Superior temporal gyrus (tissue), 1 donor: Measurements from ENCODE around the gene BNIP5.
A peak's percentile ranks its signal among the peaks of the same experiment; 100 is the strongest.
"Not testable (repeated sequence)": the region's sequence is repeated elsewhere in the genome, so short reads cannot be mapped to it uniquely, and the experiment has no call there.

ENCODE experiments used
- DNase-seq: peaks from one replicate; pipeline ENCODE4 v3.0.0-alpha.2; 2016; ENCODE audit errors: extremely low spot score

BNIP5 gene

GRCh38 chr6:36367743-36368142 is 31.1 kb upstream of the BNIP5 start:
- no peak for DNase-seq

DNA sequence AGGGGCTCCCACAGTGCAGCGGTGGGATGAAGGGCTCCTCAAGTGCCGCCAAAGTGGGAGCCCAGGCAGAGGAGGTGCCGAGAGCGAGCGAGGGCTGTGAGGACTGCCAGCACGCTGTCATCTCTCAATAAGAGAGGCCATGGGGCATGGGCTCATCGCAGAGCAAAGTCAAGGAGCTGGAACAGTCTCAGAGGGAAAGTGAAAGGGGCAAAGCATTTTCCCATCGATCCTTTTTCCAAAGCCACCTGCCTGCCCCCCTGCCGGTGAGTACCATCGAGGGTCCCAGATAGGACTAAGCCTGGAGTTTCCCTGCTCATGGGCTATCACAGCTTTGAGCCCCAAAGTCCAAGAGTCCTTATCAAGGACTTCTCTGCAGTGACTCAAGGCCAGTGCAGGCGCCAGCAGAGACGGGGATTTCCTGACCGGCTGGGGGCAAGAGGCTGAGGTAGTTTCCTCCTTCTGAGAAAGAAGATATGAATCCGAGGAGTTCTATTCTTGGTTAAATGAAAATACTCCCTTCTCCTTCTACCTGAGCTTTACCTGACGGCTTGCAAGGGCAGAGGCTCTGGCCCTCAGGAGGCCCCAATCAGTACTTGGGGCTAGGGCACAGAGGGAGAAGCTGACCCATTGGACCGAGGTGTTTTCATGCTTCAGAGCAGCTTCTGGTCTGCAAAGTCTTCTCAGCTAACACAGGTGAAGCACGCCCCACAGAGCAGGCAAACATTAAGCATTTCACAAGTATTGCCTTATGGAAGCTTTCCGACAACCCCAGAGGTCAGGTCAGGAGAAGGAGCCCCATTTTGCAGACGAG is 28.2 kb upstream of the BNIP5 start:
- DNase-seq = no peak

- DNase-seq = not testable (repeated sequence)
Observed at GRCh38 chr6:36364061-36364635, 27.5 kb upstream of the BNIP5 start.

GRCh38 chr6:36363371-36363752 is 26.7 kb upstream of the BNIP5 start:
- not testable (repeated sequence) for DNase-seq

DNA sequence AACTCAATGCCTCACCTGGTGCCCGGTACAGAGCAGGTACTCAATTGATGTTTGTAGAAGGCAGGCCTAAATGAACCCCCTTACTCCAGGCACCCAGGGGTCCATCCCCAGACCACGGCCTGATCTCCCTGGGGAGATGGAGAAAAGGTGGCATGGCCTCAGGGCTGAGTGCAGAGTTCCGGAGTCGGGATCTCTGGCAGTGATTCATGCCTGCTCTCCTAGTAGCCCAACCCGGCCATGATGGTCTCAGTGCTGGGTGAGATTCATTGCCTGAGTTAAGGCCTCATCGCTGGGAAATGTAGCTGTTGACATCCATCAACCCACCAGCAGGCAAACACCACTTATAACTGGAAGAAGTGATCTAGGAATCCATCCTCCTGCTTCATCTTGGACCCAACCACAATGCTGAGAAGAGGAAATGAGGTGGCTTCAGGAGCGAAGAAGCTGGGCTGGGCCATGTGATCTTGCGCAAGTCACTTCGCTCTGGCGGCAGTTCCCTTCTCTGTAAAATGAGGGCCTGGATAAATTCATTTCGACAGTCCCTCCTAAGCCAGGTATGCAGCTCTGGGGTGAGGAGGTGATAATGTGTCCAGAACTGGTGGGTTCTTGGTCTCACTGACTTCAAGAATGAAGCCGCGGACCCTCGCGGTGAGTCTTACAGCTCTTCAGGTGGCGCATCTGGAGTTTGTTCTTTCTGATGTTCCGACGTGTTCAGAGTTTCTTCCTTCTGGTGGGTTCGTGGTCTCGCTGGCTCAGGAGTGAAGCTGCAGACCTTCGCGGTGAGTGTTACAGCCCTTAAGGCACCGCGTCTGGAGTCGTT is 26.1 kb upstream of the BNIP5 start:
- DNase-seq = no peak

GRCh38 chr6:36361071-36361470 is 24.4 kb upstream of the BNIP5 start:
- no peak for DNase-seq

- peak; percentile 95 for DNase-seq
Observed at GRCh38 chr6:36360241-36361054, 23.8 kb upstream of the BNIP5 start.

- peak; percentile 84 for DNase-seq
Observed at GRCh38 chr6:36358226-36358915, 21.7 kb upstream of the BNIP5 start.

- no peak for DNase-seq
Observed at GRCh38 chr6:36357872-36358225, 21.2 kb upstream of the BNIP5 start.

DNA sequence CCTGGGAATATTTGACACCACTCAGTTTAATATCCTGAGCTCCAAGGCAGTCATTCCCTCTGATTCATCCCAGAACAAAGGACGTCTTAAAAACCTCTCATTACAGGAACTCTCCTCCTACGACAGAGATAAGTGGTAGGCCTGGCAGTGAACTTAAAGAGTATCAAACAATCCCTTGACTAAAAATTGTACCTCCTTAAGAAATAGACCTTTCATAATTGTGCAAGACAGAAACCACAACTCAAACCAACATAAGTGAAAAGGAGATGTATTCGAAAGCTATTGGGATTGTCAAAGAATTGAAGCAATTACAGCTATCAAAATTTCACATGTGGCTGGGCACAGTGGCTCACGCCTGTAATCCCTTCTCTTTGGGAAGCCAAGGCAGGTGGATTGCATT is 19.1 kb upstream of the BNIP5 start:
- no peak for DNase-seq

DNA sequence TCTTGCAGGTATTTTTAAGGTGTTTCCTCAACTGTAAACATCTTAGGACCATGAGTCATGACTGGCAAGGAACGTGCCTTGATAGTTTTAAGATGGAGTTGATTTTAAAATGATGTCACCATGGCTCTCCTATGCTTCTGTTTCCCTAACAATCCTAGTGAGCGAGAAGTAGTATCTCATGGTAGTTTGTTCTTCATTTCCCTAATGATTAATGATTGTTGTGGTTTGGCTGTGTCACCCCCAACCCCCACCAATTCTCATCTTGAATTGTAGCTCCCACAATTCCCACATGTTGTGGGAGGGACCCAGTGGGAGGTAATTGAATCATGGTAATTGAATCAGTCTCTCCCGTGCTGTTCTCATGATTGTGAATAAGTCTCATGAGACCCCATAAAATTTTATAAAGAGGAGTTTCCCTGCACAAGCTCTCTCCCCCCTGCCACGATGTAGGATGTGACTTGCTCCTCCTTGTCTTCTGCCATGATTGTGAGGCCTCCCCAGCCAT is 16.8 kb upstream of the BNIP5 start:
- DNase-seq = no peak

DNA sequence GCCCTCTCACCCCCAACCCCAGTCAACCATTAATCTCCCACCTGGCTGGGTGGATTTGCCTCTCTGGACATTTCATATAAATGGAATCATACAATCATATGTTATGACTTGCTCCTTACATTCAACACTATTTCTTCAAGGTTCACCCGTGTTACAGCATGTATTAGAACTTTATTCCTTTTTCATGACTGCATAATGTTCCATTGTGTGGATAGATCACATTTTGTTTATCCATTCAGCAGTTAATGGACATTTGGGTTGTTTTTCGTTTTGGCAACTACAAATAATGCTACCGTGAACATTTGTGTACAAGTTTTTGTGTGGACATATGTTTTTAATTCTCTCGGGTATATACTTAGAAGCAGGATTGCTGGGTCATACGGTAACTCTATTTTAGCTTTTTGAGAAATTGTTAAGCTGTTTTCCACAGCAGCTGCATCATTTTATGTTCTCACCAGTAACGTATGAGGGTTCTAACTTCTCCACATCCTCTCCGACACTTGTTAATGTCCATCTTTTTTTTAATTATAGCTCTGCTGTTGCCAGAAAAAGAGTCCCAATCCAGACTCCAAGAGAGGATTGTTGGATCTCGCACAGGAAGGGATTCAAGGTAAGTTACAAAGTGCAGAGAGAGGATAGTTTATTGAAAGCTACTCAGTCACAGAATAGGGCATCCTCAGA is 15.9 kb upstream of the BNIP5 start:
- no peak for DNase-seq

GRCh38 chr6:36350681-36351571 is 14.2 kb upstream of the BNIP5 start:
- DNase-seq = no peak

- no peak for DNase-seq
Observed at GRCh38 chr6:36350082-36350481, 13.4 kb upstream of the BNIP5 start.

- no peak for DNase-seq
Observed at GRCh38 chr6:36349240-36349639, 12.6 kb upstream of the BNIP5 start.

GRCh38 chr6:36347621-36348020 is 10.9 kb upstream of the BNIP5 start:
- DNase-seq = no peak

DNA sequence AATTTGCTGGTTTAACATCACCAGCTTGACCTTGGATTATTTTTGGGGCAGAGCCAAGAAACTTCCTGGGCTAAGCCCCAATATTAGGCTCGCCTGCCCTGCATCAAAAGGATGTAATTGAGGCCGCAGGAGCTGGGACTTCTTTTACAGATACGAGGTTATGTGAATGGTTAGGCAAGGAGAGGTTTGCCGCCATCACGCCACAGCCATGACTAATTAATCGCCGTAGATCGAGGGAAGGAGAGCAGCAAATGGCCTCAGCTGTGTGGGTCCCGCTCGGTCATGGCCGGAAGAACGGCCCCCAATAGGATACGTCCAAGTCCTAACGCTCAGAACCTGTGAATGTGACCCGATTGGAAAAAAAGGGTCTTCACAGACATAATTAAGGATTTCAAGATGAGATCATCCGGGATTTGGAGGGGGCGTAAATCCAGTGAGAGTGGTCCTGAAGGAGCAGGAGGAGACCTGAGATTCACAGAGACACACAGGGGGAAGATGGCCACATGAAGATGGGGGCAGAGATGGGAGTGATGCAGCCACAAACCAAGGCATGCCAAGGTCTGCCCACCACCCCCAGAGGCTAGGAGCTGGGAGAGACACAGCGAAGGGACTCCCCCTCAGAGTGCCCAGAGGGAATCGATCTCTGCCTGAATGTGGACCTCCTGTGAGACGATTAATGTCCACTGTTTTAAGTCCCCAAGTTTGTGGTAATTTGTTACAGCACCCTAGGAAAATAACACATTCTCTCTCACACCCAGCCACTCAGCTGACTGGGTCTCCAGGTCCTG is 10.0 kb upstream of the BNIP5 start:
- DNase-seq = no peak

DNA sequence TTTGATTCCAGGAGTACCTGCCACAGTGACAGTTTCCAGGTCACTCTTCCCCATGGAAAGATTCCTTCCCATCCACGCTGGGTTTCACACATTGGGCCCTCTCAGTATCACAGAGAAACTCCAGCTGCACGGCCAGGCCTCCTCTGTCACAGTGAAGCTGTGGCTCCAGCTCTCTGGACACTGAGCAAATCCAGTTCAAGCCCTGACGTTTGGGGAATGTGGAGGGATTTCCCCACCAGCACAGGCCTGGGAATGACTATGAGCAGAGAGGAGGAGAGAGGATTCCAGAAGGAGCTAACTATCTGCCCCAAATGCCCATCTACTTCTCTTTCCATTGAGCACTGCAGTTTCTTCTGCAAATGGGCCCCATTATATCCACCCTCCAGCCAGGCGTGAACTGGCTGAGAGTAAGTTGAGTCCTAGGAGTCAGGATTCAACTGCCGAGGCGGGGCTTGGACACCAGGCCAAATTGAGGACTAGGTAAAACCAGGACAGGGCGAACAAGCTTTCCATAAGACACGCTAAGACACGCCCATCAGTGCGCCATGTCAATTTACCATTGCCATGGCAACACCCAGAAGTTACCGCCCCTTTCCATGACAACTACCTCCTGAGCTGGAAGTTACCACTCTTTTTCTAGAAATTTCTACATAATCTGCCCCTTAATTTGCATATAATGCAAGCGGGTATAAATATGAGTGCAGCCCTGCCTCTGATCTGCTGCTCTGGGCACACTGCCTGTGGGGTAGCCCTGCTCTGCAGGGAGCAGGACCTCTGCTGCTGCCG is 9.2 kb upstream of the BNIP5 start:
- no peak for DNase-seq
